C4-2B (cell line): ENCODE results near the gene NTNG1.

Source experiments
- CTCF ChIP-seq: fragments of 450-650 bp; conservative IDR thresholded peaks from 2 replicates; pipeline ENCODE4 v1.5.1; 2017; ENCODE audit warnings: mild to moderate bottlenecking
- ZFX ChIP-seq: fragments of 450-650 bp; IDR thresholded peaks from 2 replicates; pipeline ENCODE4 v1.6.1; 2017

- TF ChIP-seq CTCF (no peak), ZFX (no peak)
Measured at GRCh38 chr1:107414550-107414949, 273.7 kb downstream of the NTNG1 start.
